Measurements from ENCODE around the gene WASHC4.

Gene WASHC4

DNA sequence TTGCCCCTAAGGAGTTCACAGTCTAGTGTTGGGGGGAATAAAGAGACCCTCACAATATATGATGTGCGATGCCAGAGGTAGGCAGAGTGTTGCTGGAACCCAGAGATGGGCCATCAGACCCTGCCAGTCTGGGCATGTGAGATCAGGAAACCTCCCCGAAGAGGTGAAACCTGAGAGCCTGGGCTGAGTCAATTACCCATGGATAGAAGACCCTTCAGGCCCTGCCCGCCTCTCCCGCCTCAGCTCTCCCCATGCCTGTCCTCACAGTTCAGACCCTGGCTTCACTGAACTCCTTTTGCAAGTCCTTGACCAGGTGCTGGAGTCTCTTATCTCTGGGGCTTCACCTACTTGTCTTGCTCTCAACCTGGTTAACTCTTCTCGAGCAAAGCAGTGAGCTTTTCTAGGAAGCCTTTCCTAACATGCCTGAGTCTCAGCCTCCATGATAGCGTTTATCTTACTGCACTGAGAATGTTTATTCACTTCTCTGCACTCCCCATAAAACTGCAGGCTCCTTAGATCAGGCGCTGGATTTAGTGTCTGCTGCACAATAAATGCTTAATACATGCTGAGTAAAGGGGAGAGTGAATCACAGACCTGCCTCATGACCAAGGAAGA, 42.9 kb upstream of the WASHC4 start:
- ATAC-seq (ENCODE audit: insufficient read depth, low read depth) (no peak), DNase-seq (no peak)
- H2AFZ ChIP-seq (ENCODE audit: low read depth, low read length) = no peak overlapping the region
- H3K9me3 ChIP-seq (ENCODE audit: insufficient read depth, low read length, severe bottlenecking) = no peaks in the 10 kb centered on the region
- H3K79me2 ChIP-seq (ENCODE audit: insufficient read depth, low read length) = no peaks in the 10 kb centered on the region
- no peaks in the 10 kb centered on the region for H3K27me3 ChIP-seq (ENCODE audit: insufficient read depth, low read length, poor library complexity)
- no peaks in the 10 kb centered on the region for H3K4me1 ChIP-seq (ENCODE audit: insufficient read depth, low read length)
- no peak overlapping the region for H3K9ac ChIP-seq (ENCODE audit: low read depth, low read length)
- H4K20me1 ChIP-seq (ENCODE audit: insufficient read depth, low read length) = no peaks in the 10 kb centered on the region
- TF ChIP-seq EZH2 (IDR thresholded peaks at IDR 0.05; ENCODE audit: borderline replicate concordance, low read depth, low read length, severe bottlenecking) = no peak
- TF ChIP-seq, protein P1, sequence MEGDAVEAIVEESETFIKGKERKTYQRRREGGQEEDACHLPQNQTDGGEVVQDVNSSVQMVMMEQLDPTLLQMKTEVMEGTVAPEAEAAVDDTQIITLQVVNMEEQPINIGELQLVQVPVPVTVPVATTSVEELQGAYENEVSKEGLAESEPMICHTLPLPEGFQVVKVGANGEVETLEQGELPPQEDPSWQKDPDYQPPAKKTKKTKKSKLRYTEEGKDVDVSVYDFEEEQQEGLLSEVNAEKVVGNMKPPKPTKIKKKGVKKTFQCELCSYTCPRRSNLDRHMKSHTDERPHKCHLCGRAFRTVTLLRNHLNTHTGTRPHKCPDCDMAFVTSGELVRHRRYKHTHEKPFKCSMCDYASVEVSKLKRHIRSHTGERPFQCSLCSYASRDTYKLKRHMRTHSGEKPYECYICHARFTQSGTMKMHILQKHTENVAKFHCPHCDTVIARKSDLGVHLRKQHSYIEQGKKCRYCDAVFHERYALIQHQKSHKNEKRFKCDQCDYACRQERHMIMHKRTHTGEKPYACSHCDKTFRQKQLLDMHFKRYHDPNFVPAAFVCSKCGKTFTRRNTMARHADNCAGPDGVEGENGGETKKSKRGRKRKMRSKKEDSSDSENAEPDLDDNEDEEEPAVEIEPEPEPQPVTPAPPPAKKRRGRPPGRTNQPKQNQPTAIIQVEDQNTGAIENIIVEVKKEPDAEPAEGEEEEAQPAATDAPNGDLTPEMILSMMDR (IDR thresholded peaks at IDR 0.05; ENCODE audit: borderline replicate concordance, extremely low read depth, low read length, poor library complexity, severe bottlenecking) = no peak
- no peaks in the 10 kb centered on the region for H3K36me3 ChIP-seq (ENCODE audit: insufficient read depth, low read length)
- no peak overlapping the region for H3K4me2 ChIP-seq (ENCODE audit: insufficient read depth, low read length)
- H3K4me3 ChIP-seq (ENCODE audit: low read depth in 1 of 2, low read length in 2 of 2) = no peak overlapping the region
- H3K27ac ChIP-seq (ENCODE audit: low read length) = no peak overlapping the region

- no peak for ATAC-seq (ENCODE audit: insufficient read depth, low read depth)
- Histone ChIP-seq H2AFZ (ENCODE audit: low read depth, low read length) (no peak overlapping the region), H3K36me3 (ENCODE audit: insufficient read depth, low read length) (no peaks in the 10 kb centered on the region), H3K27me3 (ENCODE audit: insufficient read depth, low read length, poor library complexity) (no peaks in the 10 kb centered on the region), H3K4me3 (ENCODE audit: low read depth in 1 of 2, low read length in 2 of 2) (no peak overlapping the region), H4K20me1 (ENCODE audit: insufficient read depth, low read length) (no peaks in the 10 kb centered on the region), H3K4me2 (ENCODE audit: insufficient read depth, low read length) (no peak overlapping the region), H3K27ac (ENCODE audit: low read length) (no peak overlapping the region), H3K9me3 (ENCODE audit: insufficient read depth, low read length, severe bottlenecking) (no peaks in the 10 kb centered on the region), H3K9ac (ENCODE audit: low read depth, low read length) (no peak overlapping the region), H3K4me1 (ENCODE audit: insufficient read depth, low read length) (no peaks in the 10 kb centered on the region), H3K79me2 (ENCODE audit: insufficient read depth, low read length) (no peaks in the 10 kb centered on the region)
- no peak for TF ChIP-seq EZH2 (IDR thresholded peaks at IDR 0.05; ENCODE audit: borderline replicate concordance, low read depth, low read length, severe bottlenecking)
- TF ChIP-seq, protein P1 (IDR thresholded peaks at IDR 0.05; ENCODE audit: borderline replicate concordance, extremely low read depth, low read length, poor library complexity, severe bottlenecking) = no peak
- no peak for DNase-seq
Observed at GRCh38 chr12:105067511-105068031, 40.0 kb upstream of the WASHC4 start.

DNA sequence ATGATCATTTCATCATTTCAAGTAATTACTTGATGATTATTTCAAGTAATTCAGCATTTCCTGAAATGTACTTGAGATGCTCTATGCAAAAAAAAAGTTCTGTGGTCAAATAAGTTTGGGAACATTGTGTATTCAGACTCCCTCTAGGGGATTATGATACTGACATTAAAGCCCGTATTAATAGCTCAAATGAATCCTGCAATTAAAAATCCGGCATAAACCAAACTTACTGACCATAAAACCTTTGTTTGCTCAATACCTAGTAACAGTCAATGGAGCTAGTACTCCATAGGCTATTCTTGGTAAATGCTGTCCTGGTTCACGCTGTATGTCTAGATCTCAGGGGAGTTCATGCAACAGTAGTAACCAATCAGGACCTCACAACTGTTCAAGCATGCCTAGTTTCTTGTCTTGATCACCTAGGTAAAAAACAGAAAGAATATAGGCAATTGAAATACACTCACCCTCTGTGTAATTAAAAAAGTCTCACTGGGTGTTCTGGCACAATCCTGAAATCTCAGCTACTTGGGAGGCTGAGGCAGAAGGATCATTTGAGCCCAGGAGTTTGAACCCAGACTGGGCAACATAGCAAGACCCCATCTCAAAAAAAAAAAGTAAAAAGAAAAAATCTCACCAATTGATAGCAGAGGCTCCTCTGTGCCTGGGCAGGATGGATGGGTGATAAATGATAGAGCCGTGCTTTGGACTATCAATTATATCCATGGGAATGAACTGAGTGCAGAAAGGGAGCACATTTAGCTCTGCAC, 37.4 kb upstream of the WASHC4 start:
- ATAC-seq (ENCODE audit: insufficient read depth, low read depth) = no peak
- no peaks in the 10 kb centered on the region for H3K9me3 ChIP-seq (ENCODE audit: insufficient read depth, low read length, severe bottlenecking)
- H4K20me1 ChIP-seq (ENCODE audit: insufficient read depth, low read length) = no peaks in the 10 kb centered on the region
- no peaks in the 10 kb centered on the region for H3K79me2 ChIP-seq (ENCODE audit: insufficient read depth, low read length)
- H3K36me3 ChIP-seq (ENCODE audit: insufficient read depth, low read length) = no peaks in the 10 kb centered on the region
- H3K27me3 ChIP-seq (ENCODE audit: insufficient read depth, low read length, poor library complexity) = no peaks in the 10 kb centered on the region
- no peak overlapping the region for H3K9ac ChIP-seq (ENCODE audit: low read depth, low read length)
- H3K4me3 ChIP-seq (ENCODE audit: low read depth in 1 of 2, low read length in 2 of 2) = no peak overlapping the region
- H3K4me1 ChIP-seq (ENCODE audit: insufficient read depth, low read length) = no peaks in the 10 kb centered on the region
- H3K27ac ChIP-seq (ENCODE audit: low read length) = no peak overlapping the region
- DNase-seq = no peak
- H2AFZ ChIP-seq (ENCODE audit: low read depth, low read length) = no peak overlapping the region
- TF ChIP-seq EZH2 (IDR thresholded peaks at IDR 0.05; ENCODE audit: borderline replicate concordance, low read depth, low read length, severe bottlenecking) = no peak
- TF ChIP-seq, protein P1 (IDR thresholded peaks at IDR 0.05; ENCODE audit: borderline replicate concordance, extremely low read depth, low read length, poor library complexity, severe bottlenecking) = no peak
- no peak overlapping the region for H3K4me2 ChIP-seq (ENCODE audit: insufficient read depth, low read length)
